ENCODE measurements around the gene GOLGA5. TPM values are rescaled to one million over a fixed set of nuclear protein-coding genes. Genes with fewer than 3 reads are reported as not detected.
"Not testable (repeated sequence)": the region's sequence is repeated elsewhere in the genome, so short reads cannot be mapped to it uniquely, and the experiment has no call there.

Gene GOLGA5
- polyA plus RNA-seq, 4 donors: 21.9 to 53.9 (median 36.0) TPM

DNA sequence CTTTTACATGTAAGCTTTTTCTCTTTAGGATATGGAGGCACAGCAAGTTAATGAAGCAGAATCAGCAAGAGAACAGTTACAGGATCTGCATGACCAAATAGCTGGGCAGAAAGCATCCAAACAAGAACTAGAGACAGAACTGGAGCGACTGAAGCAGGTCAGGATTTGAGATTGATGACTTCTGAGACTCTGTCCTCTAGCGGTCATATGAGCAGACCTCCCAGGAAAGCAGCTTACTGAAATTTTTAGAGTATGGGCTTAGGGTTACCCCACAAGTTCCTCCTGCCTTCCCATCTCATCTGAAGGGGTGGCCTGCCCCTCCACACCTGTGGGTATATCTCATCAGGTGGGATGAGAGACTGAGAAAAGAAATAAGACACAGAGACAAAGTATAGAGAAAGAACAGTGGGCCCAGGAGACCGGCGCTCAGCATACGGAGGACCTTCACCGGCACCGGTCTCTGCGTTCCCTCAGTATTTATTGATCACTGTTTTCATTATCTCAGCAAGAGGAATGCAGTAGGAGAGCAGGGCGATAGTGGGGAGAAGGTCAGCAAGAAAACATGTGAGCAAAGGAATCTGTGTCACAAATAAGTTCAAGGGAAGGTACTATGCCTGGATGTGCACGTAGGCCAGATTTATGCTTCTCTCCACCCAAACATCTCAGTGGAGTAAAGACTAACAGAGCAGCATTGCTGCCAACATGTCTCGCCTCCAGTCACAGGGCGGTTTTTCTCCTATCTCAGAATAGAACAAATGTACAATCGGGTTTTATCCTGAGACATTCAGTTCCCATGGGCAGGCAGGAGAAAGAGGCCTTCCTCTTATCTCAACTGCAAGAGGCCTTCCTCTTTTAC lies 25.8 kb downstream of the GOLGA5 start:
- H3K27ac ChIP-seq (ENCODE audit: low read depth in 1 of 3, low read length in 2 of 3): peak overlapping the region in 1 of 3 donors; percentile 79
- 80 to 89% (median 82%) methylated on average over 11 to 13 of the region's 13 CpGs for WGBS, 3 donors
- H3K9me3 ChIP-seq (ENCODE audit: control insufficient read depth in 2 of 2, insufficient read depth in 1 of 2, low read depth in 1 of 2, low read length in 1 of 2); H3K27me3 ChIP-seq (ENCODE audit: control insufficient read depth in 3 of 3, insufficient read depth in 3 of 3, low read length in 3 of 3); FAIRE-seq; H3K4me3 ChIP-seq (ENCODE audit: low read depth in 1 of 3, low read length in 3 of 3): not testable (repeated sequence)
- H3K36me3 ChIP-seq (ENCODE audit: control insufficient read depth in 3 of 3, insufficient read depth in 2 of 3, low read depth in 1 of 3, low read length in 3 of 3): peaks cover 4 to 31% (median 20%) of the 10 kb centered on the region in 3 donors
- H3K4me1 ChIP-seq (ENCODE audit: control insufficient read depth in 3 of 3, insufficient read depth in 2 of 3, low read depth in 1 of 3, low read length in 2 of 3): peaks cover 0 to 17% (median 0%) of the 10 kb centered on the region in 3 donors
- peak in 1 of 2 donors; percentile 36 for DNase-seq

DNA sequence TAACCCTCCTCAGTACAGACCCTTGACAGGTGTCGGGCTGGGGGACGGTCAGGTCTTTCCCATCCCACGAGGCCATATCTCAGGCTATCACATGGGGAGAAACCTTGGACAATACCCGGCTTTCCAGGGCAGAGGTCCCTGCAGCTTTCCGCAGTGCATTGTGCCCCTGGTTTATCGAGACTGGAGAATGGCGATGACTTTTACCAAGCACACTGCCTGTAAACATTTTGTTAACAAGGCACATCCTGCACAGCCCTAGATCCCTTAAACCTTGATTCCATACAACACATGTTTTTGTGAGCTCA lies 26.4 kb downstream of the GOLGA5 start:
- not testable (repeated sequence) for H3K4me3 ChIP-seq (ENCODE audit: low read depth in 1 of 3, low read length in 3 of 3); FAIRE-seq; H3K27me3 ChIP-seq (ENCODE audit: control insufficient read depth in 3 of 3, insufficient read depth in 3 of 3, low read length in 3 of 3); DNase-seq; H3K9me3 ChIP-seq (ENCODE audit: control insufficient read depth in 2 of 2, insufficient read depth in 1 of 2, low read depth in 1 of 2, low read length in 1 of 2)
- Histone ChIP-seq H3K36me3 (ENCODE audit: control insufficient read depth in 3 of 3, insufficient read depth in 2 of 3, low read depth in 1 of 3, low read length in 3 of 3) (peaks cover 4 to 31% (median 19%) of the 10 kb centered on the region in 3 donors), H3K4me1 (ENCODE audit: control insufficient read depth in 3 of 3, insufficient read depth in 2 of 3, low read depth in 1 of 3, low read length in 2 of 3) (peaks cover 0 to 17% (median 0%) of the 10 kb centered on the region in 3 donors), H3K27ac (ENCODE audit: low read depth in 1 of 3, low read length in 2 of 3) (peak overlapping the region in 1 of 3 donors; percentile 79)
- WGBS, 3 donors: 82 to 86% (median 85%) methylated on average over 7 of the region's 7 CpGs

DNA sequence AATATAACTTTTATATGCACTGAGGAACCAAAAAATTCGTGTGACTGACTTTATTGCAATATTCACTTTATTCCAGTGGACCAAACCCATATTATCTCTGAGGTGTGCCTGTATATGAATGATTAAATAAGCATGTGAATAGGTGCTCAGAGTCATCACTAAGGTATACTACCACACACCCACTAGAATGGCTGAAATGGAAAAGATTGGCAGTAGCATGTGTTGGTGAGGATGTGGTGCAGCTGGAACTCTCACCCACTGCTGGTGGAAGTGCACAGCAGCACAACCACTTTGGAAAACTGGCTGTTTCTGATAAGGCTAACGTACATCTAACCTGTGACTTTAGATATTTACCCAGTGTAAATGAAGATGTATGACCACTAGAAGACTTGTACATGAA lies 36.8 kb downstream of the GOLGA5 start:
- H3K4me1 ChIP-seq (ENCODE audit: control insufficient read depth in 3 of 3, insufficient read depth in 2 of 3, low read depth in 1 of 3, low read length in 2 of 3): no peaks in the 10 kb centered on the region
- H3K4me3 ChIP-seq (ENCODE audit: low read depth in 1 of 3, low read length in 3 of 3): no peak overlapping the region
- FAIRE-seq (no peak), DNase-seq (no peak)
- no peaks in the 10 kb centered on the region for H3K9me3 ChIP-seq (ENCODE audit: control insufficient read depth in 2 of 2, insufficient read depth in 1 of 2, low read depth in 1 of 2, low read length in 1 of 2)
- no peak overlapping the region for H3K27ac ChIP-seq (ENCODE audit: low read depth in 1 of 3, low read length in 2 of 3)
- H3K36me3 ChIP-seq (ENCODE audit: control insufficient read depth in 3 of 3, insufficient read depth in 2 of 3, low read depth in 1 of 3, low read length in 3 of 3): peaks cover 19 to 30% (median 25%) of the 10 kb centered on the region in 3 donors
- H3K27me3 ChIP-seq (ENCODE audit: control insufficient read depth in 3 of 3, insufficient read depth in 3 of 3, low read length in 3 of 3): no peaks in the 10 kb centered on the region
- 65 to 83% (median 76%) methylated on average over 2 of the region's 2 CpGs for WGBS, 3 donors

DNA sequence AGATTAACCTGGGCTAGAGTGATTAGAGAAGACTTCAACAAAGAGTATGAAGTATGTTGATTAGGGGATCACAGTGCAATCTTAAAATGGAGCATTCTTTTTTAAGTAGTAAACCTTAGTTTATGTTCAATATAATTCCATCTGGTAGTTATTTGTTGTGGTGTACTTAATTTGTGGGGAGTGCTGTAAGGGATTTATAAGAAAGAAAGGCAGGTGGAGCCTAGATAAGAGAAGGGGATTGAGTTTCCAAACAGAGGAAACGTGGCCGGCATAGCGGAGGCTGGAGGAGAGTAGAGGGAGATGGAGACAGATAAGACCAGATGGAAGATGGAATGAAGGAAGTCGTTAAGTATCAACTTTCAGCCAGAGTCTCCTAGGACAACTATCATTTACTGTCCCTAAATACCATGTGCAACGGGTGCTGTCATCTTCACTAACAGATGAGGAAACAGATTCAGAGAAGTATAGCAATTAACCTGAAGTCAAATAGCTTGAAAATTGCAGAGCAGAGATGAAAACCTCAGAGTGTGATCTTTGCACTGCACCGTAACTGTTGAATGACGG lies 38.1 kb downstream of the GOLGA5 start:
- DNase-seq: no peak
- 41 to 63% (median 50%) methylated on average over 7 of the region's 7 CpGs for WGBS, 3 donors
- FAIRE-seq: no peak
- Histone ChIP-seq H3K36me3 (ENCODE audit: control insufficient read depth in 3 of 3, insufficient read depth in 2 of 3, low read depth in 1 of 3, low read length in 3 of 3) (peaks cover 22 to 32% (median 27%) of the 10 kb centered on the region in 3 donors), H3K9me3 (ENCODE audit: control insufficient read depth in 2 of 2, insufficient read depth in 1 of 2, low read depth in 1 of 2, low read length in 1 of 2) (no peaks in the 10 kb centered on the region), H3K4me1 (ENCODE audit: control insufficient read depth in 3 of 3, insufficient read depth in 2 of 3, low read depth in 1 of 3, low read length in 2 of 3) (no peaks in the 10 kb centered on the region), H3K27me3 (ENCODE audit: control insufficient read depth in 3 of 3, insufficient read depth in 3 of 3, low read length in 3 of 3) (no peaks in the 10 kb centered on the region), H3K27ac (ENCODE audit: low read depth in 1 of 3, low read length in 2 of 3) (no peak overlapping the region), H3K4me3 (ENCODE audit: low read depth in 1 of 3, low read length in 3 of 3) (no peak overlapping the region)

DNA sequence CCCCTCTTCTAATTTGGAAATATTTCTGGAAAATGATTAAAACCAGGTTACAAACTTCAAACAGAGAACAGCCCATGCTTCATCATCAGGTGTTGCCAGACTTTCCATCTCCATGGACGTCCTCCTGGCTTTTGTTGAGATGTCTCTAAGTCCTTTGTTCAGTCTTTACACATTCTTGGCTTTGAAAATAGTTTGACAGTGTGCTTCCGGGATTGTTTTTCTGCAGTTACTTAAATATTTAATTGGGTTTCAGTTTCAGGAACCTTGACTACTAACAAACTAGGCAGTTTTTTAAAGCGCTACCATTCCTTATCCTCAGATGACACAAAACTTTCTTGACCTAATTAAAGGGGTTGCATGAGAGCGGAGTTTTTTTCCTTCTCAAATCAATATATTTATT lies 47.8 kb downstream of the GOLGA5 start:
- H3K9me3 ChIP-seq (ENCODE audit: control insufficient read depth in 2 of 2, insufficient read depth in 1 of 2, low read depth in 1 of 2, low read length in 1 of 2): no peaks in the 10 kb centered on the region
- no peak overlapping the region for H3K27ac ChIP-seq (ENCODE audit: low read depth in 1 of 3, low read length in 2 of 3)
- no peaks in the 10 kb centered on the region for H3K4me1 ChIP-seq (ENCODE audit: control insufficient read depth in 3 of 3, insufficient read depth in 2 of 3, low read depth in 1 of 3, low read length in 2 of 3)
- H3K27me3 ChIP-seq (ENCODE audit: control insufficient read depth in 3 of 3, insufficient read depth in 3 of 3, low read length in 3 of 3): no peaks in the 10 kb centered on the region
- peaks cover 2 to 22% (median 4%) of the 10 kb centered on the region in 3 donors for H3K36me3 ChIP-seq (ENCODE audit: control insufficient read depth in 3 of 3, insufficient read depth in 2 of 3, low read depth in 1 of 3, low read length in 3 of 3)
- no peak overlapping the region for H3K4me3 ChIP-seq (ENCODE audit: low read depth in 1 of 3, low read length in 3 of 3)
- 75 to 92% (median 79%) methylated on average over 4 of the region's 4 CpGs for WGBS, 3 donors
- DNase-seq (no peak), FAIRE-seq (no peak)

DNA sequence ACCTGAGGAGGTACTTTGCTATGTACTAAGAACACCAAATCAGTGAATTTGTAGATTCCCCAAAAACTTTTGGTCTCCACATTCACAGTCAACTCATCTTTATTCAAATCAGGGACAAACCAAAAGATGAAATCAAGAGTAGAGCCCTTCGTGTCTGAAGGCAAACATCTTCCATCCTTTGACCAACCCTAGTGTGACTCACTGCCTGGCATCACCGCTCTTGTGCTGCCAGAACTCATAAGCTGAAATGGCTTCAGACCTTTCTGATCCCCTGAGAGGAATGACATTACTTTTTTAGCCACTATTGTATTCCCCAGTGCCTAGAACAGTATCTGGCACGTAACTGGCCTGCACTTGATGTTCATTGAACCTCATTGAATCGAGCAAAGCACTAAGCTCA lies 50.1 kb downstream of the GOLGA5 start:
- 88 to 93% (median 92%) methylated on average over 4 of the region's 4 CpGs for WGBS, 3 donors
- FAIRE-seq (no peak), DNase-seq (no peak)
- H3K27ac ChIP-seq (ENCODE audit: low read depth in 1 of 3, low read length in 2 of 3): no peak overlapping the region
- no peaks in the 10 kb centered on the region for H3K9me3 ChIP-seq (ENCODE audit: control insufficient read depth in 2 of 2, insufficient read depth in 1 of 2, low read depth in 1 of 2, low read length in 1 of 2)
- no peaks in the 10 kb centered on the region for H3K27me3 ChIP-seq (ENCODE audit: control insufficient read depth in 3 of 3, insufficient read depth in 3 of 3, low read length in 3 of 3)
- peaks cover 2 to 12% (median 2%) of the 10 kb centered on the region in 3 donors for H3K36me3 ChIP-seq (ENCODE audit: control insufficient read depth in 3 of 3, insufficient read depth in 2 of 3, low read depth in 1 of 3, low read length in 3 of 3)
- H3K4me1 ChIP-seq (ENCODE audit: control insufficient read depth in 3 of 3, insufficient read depth in 2 of 3, low read depth in 1 of 3, low read length in 2 of 3): peaks cover 0 to 2% (median 0%) of the 10 kb centered on the region in 3 donors
- H3K4me3 ChIP-seq (ENCODE audit: low read depth in 1 of 3, low read length in 3 of 3): no peak overlapping the region

DNA sequence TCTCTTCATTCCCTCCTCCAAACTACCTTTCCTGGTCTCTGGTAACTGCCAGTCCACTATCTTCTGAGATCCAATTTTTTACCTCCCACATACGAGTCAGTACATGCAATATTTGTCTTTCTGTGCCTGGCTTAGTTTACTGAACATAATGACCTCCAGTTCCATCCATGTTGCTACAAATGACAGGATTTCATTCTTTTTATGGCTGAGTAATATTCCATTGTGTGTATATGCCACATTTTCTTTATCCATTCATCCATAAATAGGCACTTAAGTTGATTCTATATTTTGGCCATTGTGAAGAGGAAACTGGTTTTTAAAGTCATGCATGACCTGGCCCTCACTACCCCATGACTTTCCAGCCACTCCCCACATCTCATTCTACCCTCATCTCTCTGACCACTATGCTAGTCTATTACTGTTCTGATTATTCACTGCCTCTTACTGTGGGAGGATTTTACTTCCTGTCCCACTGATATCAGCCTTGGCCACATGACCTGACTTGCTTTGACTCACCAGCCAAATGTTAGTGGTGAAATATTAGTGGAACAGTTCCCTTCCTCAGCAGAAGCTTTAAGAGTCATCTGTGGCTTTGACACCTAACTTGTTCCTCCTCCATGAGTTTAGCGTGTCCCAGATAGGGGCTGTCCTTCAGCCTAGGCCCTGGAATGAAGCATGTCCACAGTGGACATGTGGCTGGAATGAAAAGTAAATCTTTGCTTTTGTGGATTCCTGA lies 52.2 kb downstream of the GOLGA5 start:
- FAIRE-seq: no peak
- no peaks in the 10 kb centered on the region for H3K27me3 ChIP-seq (ENCODE audit: control insufficient read depth in 3 of 3, insufficient read depth in 3 of 3, low read length in 3 of 3)
- 66 to 74% (median 73%) methylated on average over 2 of the region's 2 CpGs for WGBS, 3 donors

DNA sequence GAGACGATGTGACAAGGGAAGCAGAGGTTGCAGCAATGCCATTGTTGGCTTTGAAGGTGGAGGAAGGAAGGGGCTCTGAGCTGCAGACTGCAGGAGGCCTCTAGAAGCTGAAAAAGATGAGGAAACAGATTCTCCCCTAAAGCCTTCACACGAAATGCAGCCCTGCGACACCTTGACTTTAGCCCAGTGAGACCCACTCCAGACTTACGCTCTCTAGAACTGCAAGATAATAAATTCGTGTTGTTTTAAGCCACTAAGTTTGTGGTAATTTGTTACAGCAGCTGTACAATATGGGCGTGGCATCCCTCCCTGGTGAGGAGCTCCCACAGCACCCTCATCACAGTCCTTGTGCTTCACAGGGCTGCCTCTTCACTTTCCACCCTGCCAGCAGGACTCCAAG lies 53.2 kb downstream of the GOLGA5 start:
- Histone ChIP-seq H3K27me3 (ENCODE audit: control insufficient read depth in 3 of 3, insufficient read depth in 3 of 3, low read length in 3 of 3) (no peaks in the 10 kb centered on the region), H3K27ac (ENCODE audit: low read depth in 1 of 3, low read length in 2 of 3) (no peak overlapping the region), H3K4me3 (ENCODE audit: low read depth in 1 of 3, low read length in 3 of 3) (no peak overlapping the region), H3K9me3 (ENCODE audit: control insufficient read depth in 2 of 2, insufficient read depth in 1 of 2, low read depth in 1 of 2, low read length in 1 of 2) (peaks cover 0 to 6% of the 10 kb centered on the region in 2 donors), H3K4me1 (ENCODE audit: control insufficient read depth in 3 of 3, insufficient read depth in 2 of 3, low read depth in 1 of 3, low read length in 2 of 3) (peaks cover 0 to 2% (median 0%) of the 10 kb centered on the region in 3 donors), H3K36me3 (ENCODE audit: control insufficient read depth in 3 of 3, insufficient read depth in 2 of 3, low read depth in 1 of 3, low read length in 3 of 3) (peaks cover 0 to 2% (median 0%) of the 10 kb centered on the region in 3 donors)
- no peak for DNase-seq
- WGBS, 3 donors: 57 to 66% (median 59%) methylated on average over 6 of the region's 6 CpGs
- FAIRE-seq: no peak

More for the DNA sequence above, 52.2 kb downstream of the GOLGA5 start:
- H3K4me1 ChIP-seq (ENCODE audit: control insufficient read depth in 3 of 3, insufficient read depth in 2 of 3, low read depth in 1 of 3, low read length in 2 of 3): peaks cover 0 to 2% (median 0%) of the 10 kb centered on the region in 3 donors
- no peak overlapping the region for H3K27ac ChIP-seq (ENCODE audit: low read depth in 1 of 3, low read length in 2 of 3)
- peaks cover 0 to 6% of the 10 kb centered on the region in 2 donors for H3K9me3 ChIP-seq (ENCODE audit: control insufficient read depth in 2 of 2, insufficient read depth in 1 of 2, low read depth in 1 of 2, low read length in 1 of 2)
- DNase-seq: peak in 1 of 2 donors; percentile 11
- H3K36me3 ChIP-seq (ENCODE audit: control insufficient read depth in 3 of 3, insufficient read depth in 2 of 3, low read depth in 1 of 3, low read length in 3 of 3): peaks cover 0 to 6% (median 2%) of the 10 kb centered on the region in 3 donors
- no peak overlapping the region for H3K4me3 ChIP-seq (ENCODE audit: low read depth in 1 of 3, low read length in 3 of 3)

Data from small intestine (tissue), 7 donors.